VCaP (cell line): Measurements from ENCODE around the gene USE1.

ENCODE experiments used
- H3K27ac ChIP-seq: fragments of 450-650 bp; 2 replicates; pipeline ENCODE4 v1.5.1; 2017
- CTCF ChIP-seq: fragments of 450-650 bp; conservative IDR thresholded peaks from 2 replicates; pipeline ENCODE4 v1.5.1; 2017; ENCODE audit warnings: mild to moderate bottlenecking, moderate library complexity

USE1 gene

DNA sequence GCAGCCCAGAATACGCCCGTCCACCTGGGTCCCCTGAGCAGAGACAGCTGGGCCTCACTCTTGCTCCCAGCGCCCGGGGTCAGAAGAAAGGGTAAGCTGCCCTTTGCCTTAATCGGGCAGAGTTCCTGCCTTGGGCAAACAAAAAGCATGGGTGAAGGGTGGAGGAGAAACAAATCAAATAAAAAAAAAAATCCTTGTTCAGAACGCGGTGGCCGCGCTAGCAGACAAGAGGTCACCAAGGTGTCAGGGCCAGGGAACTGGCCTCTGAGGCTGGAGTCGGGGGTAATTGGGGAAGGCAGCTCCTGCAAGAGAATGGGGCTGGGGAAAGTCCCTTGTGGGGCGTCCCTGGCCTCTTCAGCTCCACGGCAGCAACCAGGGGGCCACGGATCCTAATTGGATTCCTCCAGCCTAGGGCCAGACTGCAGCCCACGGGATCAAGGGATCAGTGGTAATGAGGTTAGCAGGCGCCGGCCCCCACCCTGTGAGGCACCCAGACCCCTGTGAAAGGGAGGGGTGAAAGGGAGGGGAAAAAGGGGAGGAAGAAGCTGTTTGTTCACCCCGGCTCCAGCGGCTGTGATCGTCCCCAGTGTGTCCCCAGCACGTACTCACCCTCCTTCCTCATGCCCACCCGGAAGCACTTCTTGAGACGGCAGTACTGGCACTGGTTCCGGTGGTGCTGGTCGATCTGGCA is 25.1 kb downstream of the USE1 start:
- no peak for TF ChIP-seq CTCF
- H3K27ac ChIP-seq, result peak overlapping the region; percentile 23; the same call in 1 of the 2 replicates

DNA sequence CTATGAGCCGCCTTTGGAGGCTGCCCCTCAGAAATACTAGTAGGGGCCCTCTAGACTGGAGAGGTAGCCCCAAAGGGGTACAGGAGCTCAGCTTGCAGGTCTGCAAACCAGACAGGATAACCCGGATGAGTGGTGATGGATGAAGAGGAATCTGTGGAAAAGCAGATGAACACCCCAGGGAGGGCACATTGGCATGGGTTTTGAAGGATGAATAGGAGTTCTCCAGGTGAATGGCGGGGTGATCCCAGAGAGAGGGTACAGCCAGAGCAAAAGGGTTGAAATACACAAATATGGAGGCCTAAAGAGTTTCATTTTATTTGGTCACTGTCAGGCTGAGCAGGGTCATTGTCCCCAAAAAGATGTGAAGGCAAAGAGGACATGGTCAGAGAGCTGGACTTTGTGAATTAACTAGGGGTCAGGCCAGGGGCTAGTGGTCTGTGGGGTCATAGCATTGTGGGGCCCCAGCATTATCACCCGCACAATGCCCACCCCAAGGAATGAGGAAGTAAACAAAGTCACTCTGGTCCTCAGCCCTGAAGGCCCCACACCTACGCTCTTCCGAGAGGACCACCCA is 25.8 kb downstream of the USE1 start:
- H3K27ac ChIP-seq, result no peak overlapping the region
- no peak for TF ChIP-seq CTCF

DNA sequence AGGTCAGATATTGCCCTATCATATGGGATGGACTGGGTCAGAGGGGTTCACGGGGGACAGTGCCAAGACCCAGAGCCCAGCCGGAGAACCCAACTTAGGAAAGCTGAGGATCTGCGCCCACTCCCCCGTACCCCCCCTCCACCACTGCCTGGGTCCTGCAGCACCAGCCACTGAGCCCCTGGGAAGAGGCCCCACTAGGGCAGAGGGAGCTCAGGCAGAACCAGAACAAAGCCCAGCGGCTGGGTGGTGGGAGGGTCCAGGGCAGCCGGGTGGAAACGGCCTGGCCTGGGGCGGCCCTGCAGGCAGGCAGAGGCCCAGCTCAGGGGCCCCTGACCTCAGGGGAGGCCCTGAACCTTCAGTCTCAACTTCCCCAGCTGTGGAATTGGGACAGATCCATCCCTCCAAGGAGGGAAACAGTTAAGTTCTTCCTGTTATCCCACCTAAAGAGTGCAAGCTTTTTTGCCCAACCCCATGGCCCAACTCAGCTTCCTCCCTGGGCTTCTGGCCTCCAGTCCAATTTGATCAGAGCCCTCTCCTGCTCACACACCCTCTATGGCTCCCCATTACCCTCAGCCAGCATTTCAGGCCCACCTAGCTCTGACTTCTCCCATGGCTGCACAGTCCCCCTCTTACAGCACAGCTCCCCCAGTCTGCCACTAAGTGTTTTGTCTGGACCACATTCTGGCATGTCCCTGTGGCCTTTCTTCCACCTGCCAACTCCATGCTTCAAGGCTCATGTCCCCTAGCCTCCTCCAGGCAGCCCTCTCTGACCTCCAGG is 27.5 kb downstream of the USE1 start:
- no peak for TF ChIP-seq CTCF
- peak overlapping the region; percentile 93 for H3K27ac ChIP-seq

DNA sequence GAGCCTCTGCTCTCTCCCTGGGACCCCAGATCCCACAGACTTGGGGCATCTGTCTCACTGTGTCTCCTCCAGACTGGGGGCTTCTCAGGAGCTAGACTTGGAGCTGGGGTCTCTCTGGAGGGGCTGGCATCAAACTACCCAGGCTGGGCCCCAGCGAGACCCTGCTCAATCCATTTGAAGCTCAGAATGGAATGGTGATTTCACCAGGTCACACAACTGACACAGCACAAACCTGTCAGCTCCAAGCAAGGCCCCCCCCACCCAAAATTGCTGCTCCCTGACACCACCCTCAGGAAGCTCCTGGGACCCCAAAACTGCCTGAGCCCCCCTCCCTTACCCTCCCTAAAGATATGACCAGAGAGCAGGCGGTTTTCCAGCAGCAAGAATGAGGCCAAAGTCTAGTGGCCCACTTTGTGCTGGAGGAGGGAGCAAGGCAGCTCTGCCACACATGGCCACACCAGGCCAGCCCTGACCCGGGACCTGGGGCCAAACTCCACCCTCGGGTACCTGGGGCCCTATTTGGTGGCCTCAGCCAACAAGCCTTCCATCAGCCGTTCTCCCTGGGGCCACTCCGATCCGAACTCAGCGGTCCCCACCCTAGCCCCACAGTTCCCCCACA is 28.2 kb downstream of the USE1 start:
- TF ChIP-seq CTCF, result no peak

DNA sequence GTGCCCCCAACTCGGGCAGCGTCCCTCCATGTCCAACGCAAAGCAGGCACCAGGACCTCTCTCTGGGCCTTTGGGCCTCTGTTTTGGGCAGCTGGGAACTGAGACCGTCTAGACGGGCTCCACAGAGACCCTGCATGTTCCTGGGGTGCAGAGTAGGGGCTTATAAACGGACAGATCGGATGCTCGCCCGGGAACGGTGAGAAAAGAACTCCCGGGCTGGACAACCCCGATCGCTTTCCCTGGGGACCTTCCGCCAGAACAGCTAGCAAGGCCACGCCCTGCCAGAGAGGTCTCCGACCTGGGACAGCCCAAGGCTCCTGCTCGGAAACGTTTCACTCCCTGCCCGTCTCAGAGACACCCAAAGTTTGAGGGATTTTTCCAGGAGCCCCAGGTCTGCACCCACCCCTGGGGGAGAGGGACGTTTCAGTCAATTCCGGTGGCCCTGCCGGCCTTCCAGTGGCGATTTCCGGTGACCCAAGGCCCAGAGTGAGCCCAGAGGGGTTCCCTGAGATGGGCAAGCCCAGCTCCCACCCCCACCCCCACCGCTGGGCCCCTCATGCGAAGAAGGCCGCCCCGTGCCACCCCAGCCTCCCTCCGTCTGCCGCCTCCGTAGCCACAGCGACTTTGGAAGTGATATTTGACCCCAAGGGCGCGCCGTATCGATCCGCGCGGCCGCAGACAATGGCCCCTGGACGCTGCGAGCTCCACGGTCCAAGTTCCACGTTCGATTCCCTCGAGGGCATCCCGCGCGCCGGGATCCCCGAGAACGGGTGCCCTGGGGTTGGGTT is 28.9 kb downstream of the USE1 start:
- peak overlapping the region; percentile 93 for H3K27ac ChIP-seq
- TF ChIP-seq CTCF, result no peak

More for the DNA sequence above, 28.2 kb downstream of the USE1 start:
- peak overlapping the region; percentile 93 for H3K27ac ChIP-seq

DNA sequence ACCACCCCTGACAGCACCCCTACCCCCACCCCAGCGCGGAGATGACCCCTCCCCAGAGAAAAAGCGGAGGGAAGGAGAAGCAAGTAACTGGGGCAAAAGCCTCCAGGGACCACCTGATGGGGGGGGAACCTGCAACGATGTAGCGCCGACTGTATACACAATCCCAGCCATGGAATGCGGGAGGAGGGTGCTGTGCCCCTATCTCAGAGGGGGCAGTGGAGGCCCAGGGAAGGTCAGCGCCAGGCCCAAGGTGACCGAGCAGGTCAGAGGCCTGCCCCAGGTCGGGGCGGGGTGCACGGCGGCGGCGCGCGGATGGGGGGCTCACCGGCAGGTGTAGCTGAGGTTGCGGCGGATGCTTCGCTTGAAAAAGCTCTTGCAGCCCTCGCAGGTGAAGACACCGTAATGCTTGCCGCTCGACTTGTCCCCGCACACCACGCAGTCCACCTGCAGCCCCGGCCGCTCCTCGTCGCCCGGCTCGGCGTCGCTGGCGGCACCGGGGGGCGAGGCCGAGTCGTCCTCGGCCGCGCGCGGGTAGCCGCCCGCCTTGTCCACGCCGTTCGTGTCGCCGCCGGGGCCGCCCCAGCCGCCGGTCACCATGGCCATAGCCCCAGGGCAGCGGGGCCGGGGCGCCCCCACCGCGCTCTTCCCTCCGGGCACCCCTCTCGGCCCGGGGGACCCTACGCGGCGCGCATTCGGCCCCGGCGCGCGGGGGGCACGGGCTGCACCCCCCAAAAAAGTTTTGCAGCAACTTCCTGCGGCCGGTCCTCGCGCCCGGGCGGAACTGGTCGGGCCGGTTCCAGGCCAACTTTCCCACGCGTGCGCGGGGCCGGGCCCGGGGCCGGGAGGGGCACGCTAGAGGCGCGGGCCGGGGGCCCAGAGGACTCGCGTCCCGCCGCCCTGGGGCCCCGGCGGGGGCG is 29.7 kb downstream of the USE1 start:
- no peak for TF ChIP-seq CTCF
- H3K27ac ChIP-seq, result peak overlapping the region; percentile 93
